HEK293 (cell line): Measurements from ENCODE around the gene F2.
A peak's percentile ranks its signal among the peaks of the same experiment; 100 is the strongest.
"Not testable (repeated sequence)": the region's sequence is repeated elsewhere in the genome, so short reads cannot be mapped to it uniquely, and the experiment has no call there.

ENCODE experiments used
- CTCF ChIA-PET: fragments of 350-600 bp; formaldehyde crosslinking; extraction: SDS; loops from one replicate; lab custom pipeline; 2021; ENCODE audit warnings: antibody characterized with exemption; lab: Yijun Ruan, JAX
- POLR2A ChIA-PET: fragments of 300-600 bp; formaldehyde crosslinking; extraction: SDS; loops from one replicate; lab custom pipeline; 2020; ENCODE audit warnings: antibody characterized with exemption, inconsistent platforms; lab: Yijun Ruan, JAX
- H3K27ac ChIP-seq: fragments of 200-500 bp; sonication (Bioruptor generic); 2 replicates; pipeline ENCODE4 v1.5.1; 2014; ENCODE audit warnings: low read depth, low read length, control low read depth, inconsistent platforms; ENCODE audit errors: extremely low read depth
- H3K36me3 ChIP-seq, 2 experiments: fragments of 200-500 bp in 1 of 2; sonication (Bioruptor generic) in 1 of 2; 1 replicate in 1 of 2; 2 replicates in 1 of 2; pipeline ENCODE4 v1.5.1; 2014 to 2017; ENCODE audit warnings: inconsistent platforms in 2 of 2, low read length in 2 of 2; ENCODE audit not compliant: control insufficient read depth in 2 of 2, insufficient read depth in 1 of 2
- H3K4me1 ChIP-seq: fragments of 200-500 bp; sonication (Bioruptor generic); 2 replicates; pipeline ENCODE4 v1.5.1; 2014; ENCODE audit warnings: mild to moderate bottlenecking, low read length, inconsistent platforms; ENCODE audit not compliant: control insufficient read depth, insufficient read depth
- H3K4me3 ChIP-seq: 2 replicates; pipeline ENCODE4 v1.5.1; 2011; ENCODE audit warnings: low read depth, mild to moderate bottlenecking, control low read depth, low read length, moderate library complexity
- H3K9me3 ChIP-seq: fragments of 200-500 bp; sonication (Bioruptor generic); 2 replicates; pipeline ENCODE4 v1.5.1; 2014; ENCODE audit warnings: low read depth, low read length, inconsistent platforms; ENCODE audit not compliant: control insufficient read depth, insufficient read depth
- EGR2 ChIP-seq: fragments of 450-650 bp; formaldehyde crosslinking; IDR thresholded peaks from 2 replicates; pipeline ENCODE4 v1.5.1; 2016; ENCODE audit warnings: low read depth, missing biosample characterization, missing genetic modification characterization
- GLI2 ChIP-seq: fragments of 450-650 bp; formaldehyde crosslinking; IDR thresholded peaks from 2 replicates; pipeline ENCODE4; 2017; ENCODE audit warnings: missing biosample characterization, missing genetic modification characterization, low read depth, borderline replicate concordance
- MEIS1 ChIP-seq: sonication (generic); formaldehyde crosslinking; IDR thresholded peaks from 2 replicates; pipeline ENCODE4 v1.8.1; 2022; ENCODE audit warnings: missing genetic modification reagents, mild to moderate bottlenecking, borderline replicate concordance
- PATZ1 ChIP-seq: fragments of 450-650 bp; formaldehyde crosslinking; IDR thresholded peaks from 2 replicates; pipeline ENCODE4 v1.5.1; 2016; ENCODE audit warnings: missing biosample characterization, missing genetic modification characterization
- TSHZ1 ChIP-seq: fragments of 450-650 bp; formaldehyde crosslinking; IDR thresholded peaks from 2 replicates; pipeline ENCODE4 v1.5.1; 2016; ENCODE audit warnings: missing biosample characterization, missing genetic modification characterization, borderline replicate concordance
- ZNF2 ChIP-seq: fragments of 450-650 bp; formaldehyde crosslinking; IDR thresholded peaks from 2 replicates; pipeline ENCODE4 v1.5.1; 2016; ENCODE audit warnings: missing biosample characterization, missing genetic modification characterization
- ZNF335 ChIP-seq: fragments of 450-650 bp; formaldehyde crosslinking; conservative IDR thresholded peaks from 2 replicates; pipeline ENCODE4 v1.5.1; 2016; ENCODE audit warnings: missing biosample characterization, missing genetic modification characterization
- ZNF37A ChIP-seq: fragments of 450-650 bp; IDR thresholded peaks from 2 replicates; pipeline ENCODE4 v1.5.1; 2018; ENCODE audit warnings: missing biosample characterization, missing genetic modification characterization
- ZNF548 ChIP-seq: fragments of 450-650 bp; formaldehyde crosslinking; IDR thresholded peaks from 2 replicates; pipeline ENCODE4 v1.5.1; 2016; ENCODE audit warnings: missing biosample characterization, missing genetic modification characterization
- ZNF561 ChIP-seq: fragments of 450-650 bp; IDR thresholded peaks from 2 replicates; pipeline ENCODE4 v1.5.1; 2018; ENCODE audit warnings: missing biosample characterization, missing genetic modification characterization, borderline replicate concordance
- ZSCAN4 ChIP-seq: fragments of 450-650 bp; formaldehyde crosslinking; IDR thresholded peaks from 2 replicates; pipeline ENCODE4 v1.5.1; 2017; ENCODE audit warnings: missing biosample characterization, missing genetic modification characterization
- TF ChIP-seq, protein P1 (sequence below): fragments of 450-650 bp; formaldehyde crosslinking; IDR thresholded peaks from 2 replicates; pipeline ENCODE4 v1.5.1; 2016; ENCODE audit warnings: missing biosample characterization, missing genetic modification characterization
- TF ChIP-seq, protein P2 (sequence below): sonication (generic); formaldehyde crosslinking; IDR thresholded peaks from 2 replicates; pipeline ENCODE4 v1.8.1; 2022; ENCODE audit warnings: mild to moderate bottlenecking, moderate library complexity, missing genetic modification reagents

F2 gene

GRCh38 chr11:46705070-46705688, 13.8 kb upstream of the F2 start (continued):
- TF ChIP-seq, protein P1, sequence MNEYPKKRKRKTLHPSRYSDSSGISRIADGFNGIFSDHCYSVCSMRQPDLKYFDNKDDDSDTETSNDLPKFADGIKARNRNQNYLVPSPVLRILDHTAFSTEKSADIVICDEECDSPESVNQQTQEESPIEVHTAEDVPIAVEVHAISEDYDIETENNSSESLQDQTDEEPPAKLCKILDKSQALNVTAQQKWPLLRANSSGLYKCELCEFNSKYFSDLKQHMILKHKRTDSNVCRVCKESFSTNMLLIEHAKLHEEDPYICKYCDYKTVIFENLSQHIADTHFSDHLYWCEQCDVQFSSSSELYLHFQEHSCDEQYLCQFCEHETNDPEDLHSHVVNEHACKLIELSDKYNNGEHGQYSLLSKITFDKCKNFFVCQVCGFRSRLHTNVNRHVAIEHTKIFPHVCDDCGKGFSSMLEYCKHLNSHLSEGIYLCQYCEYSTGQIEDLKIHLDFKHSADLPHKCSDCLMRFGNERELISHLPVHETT = no peak
- TF ChIP-seq ZNF335 (tag by site-specific recombination) = no peak
- no peak for TF ChIP-seq MEIS1 (CRISPR knock-in tag)
- TF ChIP-seq ZSCAN4 (tag by site-specific recombination) = no peak
- TF ChIP-seq ZNF561 (tag by site-specific recombination) = no peak
- no peak for TF ChIP-seq GLI2 (tag by site-specific recombination)
- no peak for TF ChIP-seq ZNF37A (tag by site-specific recombination)
- TF ChIP-seq PATZ1 (tag by site-specific recombination) = no peak
- TF ChIP-seq, protein P2, sequence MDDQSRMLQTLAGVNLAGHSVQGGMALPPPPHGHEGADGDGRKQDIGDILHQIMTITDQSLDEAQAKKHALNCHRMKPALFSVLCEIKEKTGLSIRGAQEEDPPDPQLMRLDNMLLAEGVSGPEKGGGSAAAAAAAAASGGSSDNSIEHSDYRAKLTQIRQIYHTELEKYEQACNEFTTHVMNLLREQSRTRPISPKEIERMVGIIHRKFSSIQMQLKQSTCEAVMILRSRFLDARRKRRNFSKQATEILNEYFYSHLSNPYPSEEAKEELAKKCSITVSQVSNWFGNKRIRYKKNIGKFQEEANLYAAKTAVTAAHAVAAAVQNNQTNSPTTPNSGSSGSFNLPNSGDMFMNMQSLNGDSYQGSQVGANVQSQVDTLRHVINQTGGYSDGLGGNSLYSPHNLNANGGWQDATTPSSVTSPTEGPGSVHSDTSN = no peak
- TF ChIP-seq ZNF548 (tag by site-specific recombination) = no peak
- no peak for TF ChIP-seq TSHZ1 (tag by site-specific recombination)

DNA sequence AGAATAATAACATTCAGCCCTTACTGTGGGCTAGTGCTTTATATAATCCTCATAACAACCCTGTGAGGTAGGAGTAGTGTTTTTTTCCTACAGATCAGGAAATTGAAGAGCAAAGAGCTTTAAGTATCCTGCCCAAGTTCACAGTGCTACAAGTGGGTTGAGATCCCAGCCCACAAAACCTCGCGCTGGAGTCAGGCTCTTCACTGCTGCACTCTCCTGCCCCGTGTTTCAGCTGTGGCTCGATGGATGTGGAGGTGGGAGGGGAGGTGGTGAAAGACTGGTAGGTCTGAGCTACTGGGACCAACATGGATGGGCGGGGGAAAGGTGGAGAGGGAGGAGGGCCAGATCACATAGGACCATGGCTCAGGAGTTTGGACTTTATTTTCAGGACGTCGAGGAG, 12.1 kb upstream of the F2 start:
- Histone ChIP-seq H3K27ac (no peak overlapping the region), H3K4me3 (no peak overlapping the region), H3K36me3 (peaks cover 4 to 58% of the 10 kb centered on the region in 2 experiments; a peak in 2 of 3 replicates), H3K4me1 (no peaks in the 10 kb centered on the region), H3K9me3 (no peaks in the 10 kb centered on the region)
- peak; percentile 18; the same call in 1 of the 2 replicates for TF ChIP-seq EGR2 (tag by site-specific recombination)
- no peak for TF ChIP-seq ZNF2 (tag by site-specific recombination)
- ChIA-PET CTCF (interaction anchor here (0.7 to 0.9 kb wide), 2 partner anchors 76 to 446 kb away, joined by 3 to 5 read pairs; no protein-coding TSS in a partner anchor), POLR2A (interaction anchor here (0.7 kb wide), 1 partner anchor 24 kb away, joined by 5 read pairs; no protein-coding TSS in a partner anchor)

- POLR2A ChIA-PET, H3K4me1 ChIP-seq, H3K4me3 ChIP-seq, H3K27ac ChIP-seq, H3K9me3 ChIP-seq, CTCF ChIA-PET: not testable (repeated sequence)
- H3K36me3 ChIP-seq = peaks cover 0 to 34% of the 10 kb centered on the region in 2 experiments; a peak in 1 of 3 replicates
Observed at GRCh38 chr11:46709351-46709750, 9.7 kb upstream of the F2 start.
